MM.1S (cell line): Measurements from ENCODE around the gene MIEN1.

Source experiments
- DNase-seq: peaks from one replicate; pipeline ENCODE4 v3.0.0-alpha.2; 2015
- H2AFZ ChIP-seq: fragments of 300-600 bp; sonication (generic); 2 replicates; pipeline ENCODE4 v1.6.0; 2016; ENCODE audit warnings: antibody characterized with exemption, low read length
- H3F3A ChIP-seq: fragments of 300-600 bp; sonication (generic); 2 replicates; pipeline ENCODE4 v1.6.1; 2016; ENCODE audit warnings: mild to moderate bottlenecking, antibody characterized with exemption, low read length, moderate library complexity, mixed read lengths; ENCODE audit not compliant: insufficient read depth
- H3K27ac ChIP-seq: fragments of 300-600 bp; sonication (generic); 2 replicates; pipeline ENCODE4 v1.5.1; 2016; ENCODE audit warnings: mild to moderate bottlenecking, low read length
- H3K27me3 ChIP-seq: fragments of 300-600 bp; sonication (generic); replicated peaks from 2 replicates; pipeline ENCODE4 v1.6.0; 2016; ENCODE audit warnings: low read length; ENCODE audit not compliant: insufficient read depth
- H3K36me3 ChIP-seq: fragments of 300-600 bp; sonication (generic); replicated peaks from 2 replicates; pipeline ENCODE4 v1.6.1; 2016; ENCODE audit warnings: mild to moderate bottlenecking, low read length, mixed read lengths; ENCODE audit not compliant: insufficient read depth
- H3K4me1 ChIP-seq: fragments of 300-600 bp; sonication (generic); 2 replicates; pipeline ENCODE4 v1.6.1; 2016; ENCODE audit warnings: low read length, mixed read lengths
- H3K4me2 ChIP-seq: fragments of 300-600 bp; sonication (generic); 2 replicates; pipeline ENCODE4 v1.6.0; 2016; ENCODE audit warnings: low read depth, low read length
- H3K4me3 ChIP-seq: fragments of 300-600 bp; sonication (generic); 2 replicates; pipeline ENCODE4 v1.5.1; 2016; ENCODE audit warnings: low read length, mixed read lengths
- H3K79me2 ChIP-seq: fragments of 300-600 bp; sonication (generic); 2 replicates; pipeline ENCODE4 v1.6.1; 2016; ENCODE audit warnings: mixed run types, low read length, mixed read lengths
- H3K9ac ChIP-seq: fragments of 300-600 bp; sonication (generic); 2 replicates; pipeline ENCODE4 v1.6.1; 2016; ENCODE audit warnings: low read length, mixed read lengths
- H3K9me2 ChIP-seq: fragments of 300-600 bp; sonication (generic); replicated peaks from 2 replicates; pipeline ENCODE4 v1.6.1; 2016; ENCODE audit warnings: mild to moderate bottlenecking, low read length, mixed read lengths; ENCODE audit not compliant: insufficient read depth
- H3K9me3 ChIP-seq: fragments of 300-600 bp; sonication (generic); replicated peaks from 2 replicates; pipeline ENCODE4 v1.6.1; 2016; ENCODE audit warnings: mild to moderate bottlenecking, low read length, mixed read lengths; ENCODE audit not compliant: insufficient read depth
- H4K20me1 ChIP-seq: fragments of 300-600 bp; sonication (generic); 2 replicates; pipeline ENCODE4 v1.6.1; 2016; ENCODE audit warnings: mild to moderate bottlenecking, low read length, moderate library complexity, mixed read lengths; ENCODE audit not compliant: insufficient read depth
- CTCF ChIP-seq: fragments of 300-600 bp; sonication (generic); IDR thresholded peaks from 2 replicates; pipeline ENCODE4 v1.5.1; 2016; ENCODE audit warnings: antibody characterized with exemption, low read length, mixed read lengths
- EZH2 ChIP-seq: fragments of 300-600 bp; sonication (generic); optimal IDR thresholded peaks from 2 replicates; pipeline ENCODE3; 2017; ENCODE audit warnings: low read depth, mild to moderate bottlenecking, antibody characterized with exemption, low read length, mixed read lengths
- EZH2phosphoT487 ChIP-seq: fragments of 300-600 bp; sonication (generic); IDR thresholded peaks from 2 replicates; pipeline ENCODE4 v1.6.1; 2018; ENCODE audit warnings: antibody characterized with exemption, low read length

Gene MIEN1

GRCh38 chr17:39742856-39743436, 12.6 kb upstream of the MIEN1 start:
- Histone ChIP-seq H3K79me2 (peaks cover 12% of the 10 kb centered on the region; the same call in 1 of the 2 replicates), H3K27me3 (no peaks in the 10 kb centered on the region), H2AFZ (no peak overlapping the region), H3K9ac (no peak overlapping the region), H3K36me3 (no peaks in the 10 kb centered on the region), H3F3A (peaks cover 3% of the 10 kb centered on the region; the same call in 1 of the 2 replicates), H3K9me2 (no peaks in the 10 kb centered on the region), H3K9me3 (no peaks in the 10 kb centered on the region), H3K4me1 (peaks cover 6% of the 10 kb centered on the region), H4K20me1 (no peaks in the 10 kb centered on the region), H3K4me2 (no peak overlapping the region), H3K4me3 (no peak overlapping the region), H3K27ac (no peak overlapping the region)
- no peak for TF ChIP-seq EZH2
- TF ChIP-seq EZH2phosphoT487 = no peak
- TF ChIP-seq CTCF = no peak
- no peak for DNase-seq

GRCh38 chr17:39742126-39742855, 12.0 kb upstream of the MIEN1 start:
- TF ChIP-seq EZH2 (no peak), EZH2phosphoT487 (no peak), CTCF (no peak)
- Histone ChIP-seq H3F3A (peaks cover 3% of the 10 kb centered on the region; the same call in 1 of the 2 replicates), H3K4me3 (no peak overlapping the region), H3K9me2 (no peaks in the 10 kb centered on the region), H3K36me3 (no peaks in the 10 kb centered on the region), H3K27me3 (no peaks in the 10 kb centered on the region), H3K9ac (no peak overlapping the region), H3K4me2 (no peak overlapping the region), H3K9me3 (no peaks in the 10 kb centered on the region), H3K79me2 (peaks cover 12% of the 10 kb centered on the region; the same call in 1 of the 2 replicates), H3K4me1 (peaks cover 6% of the 10 kb centered on the region), H3K27ac (no peak overlapping the region), H2AFZ (no peak overlapping the region), H4K20me1 (no peaks in the 10 kb centered on the region)
- DNase-seq = no peak

GRCh38 chr17:39740357-39741111, 10.2 kb upstream of the MIEN1 start:
- Histone ChIP-seq H3F3A (peaks cover 3% of the 10 kb centered on the region; the same call in 1 of the 2 replicates), H3K4me3 (no peak overlapping the region), H4K20me1 (no peaks in the 10 kb centered on the region), H3K27me3 (no peaks in the 10 kb centered on the region), H2AFZ (no peak overlapping the region), H3K9me2 (no peaks in the 10 kb centered on the region), H3K4me2 (no peak overlapping the region; the same call in 1 of the 2 replicates), H3K9me3 (no peaks in the 10 kb centered on the region), H3K4me1 (peaks cover 6% of the 10 kb centered on the region), H3K9ac (no peak overlapping the region), H3K36me3 (no peaks in the 10 kb centered on the region), H3K79me2 (peaks cover 12% of the 10 kb centered on the region; the same call in 1 of the 2 replicates), H3K27ac (no peak overlapping the region)
- no peak for DNase-seq
- no peak for TF ChIP-seq CTCF
- TF ChIP-seq EZH2 = no peak
- no peak for TF ChIP-seq EZH2phosphoT487
